ENCODE data around the gene LDLRAD3. TPM values are rescaled to one million over a fixed set of nuclear protein-coding genes. Genes with fewer than 3 reads are reported as not detected.

LDLRAD3 gene
- total RNA-seq, 1 donor from 2014 or later, result 19.6 TPM

DNA sequence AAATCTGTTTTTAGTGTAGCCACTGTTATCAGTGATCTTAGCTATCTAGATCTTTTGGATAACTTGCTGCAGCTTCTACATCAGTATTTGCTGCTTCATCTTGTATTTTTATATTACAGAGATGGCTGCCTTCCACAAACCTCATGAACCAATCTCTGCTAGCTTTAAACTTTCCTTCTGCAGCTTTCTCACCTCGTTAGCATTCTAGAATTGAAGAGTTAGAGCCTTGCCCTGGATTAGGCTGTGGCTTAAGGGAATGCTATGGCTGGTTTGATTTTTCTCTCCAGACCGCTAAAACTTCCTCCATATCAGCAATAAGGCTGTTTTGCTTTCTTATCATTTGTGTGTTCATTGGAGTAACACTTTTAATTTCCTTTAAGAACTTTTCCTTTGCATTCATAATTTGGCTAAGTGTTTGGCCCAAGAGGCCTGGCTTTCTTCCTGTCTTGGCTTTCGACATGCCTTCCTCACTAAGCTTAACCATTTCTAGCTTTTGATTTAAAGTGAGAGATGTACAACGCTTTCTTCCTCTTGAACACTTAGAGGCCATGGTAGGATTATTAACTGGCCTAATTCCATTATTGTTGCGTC lies 51.9 kb downstream of the LDLRAD3 start:
- H3K4me3 Mint-ChIP-seq (ENCODE audit: low read depth), result no peak overlapping the region
- no peak for DNase-seq (ENCODE audit: low spot score, unreplicated experiment)
- H3K27ac Mint-ChIP-seq, result no peak overlapping the region
- peaks cover 4% of the 10 kb centered on the region for H3K36me3 Mint-ChIP-seq (ENCODE audit: insufficient read depth)
- H3K9me3 Mint-ChIP-seq (ENCODE audit: low read depth), result peaks cover 13% of the 10 kb centered on the region
- peaks cover 11% of the 10 kb centered on the region for H3K4me1 Mint-ChIP-seq (ENCODE audit: low read depth)
- no peaks in the 10 kb centered on the region for H3K27me3 Mint-ChIP-seq
- TF ChIP-seq, protein P1, sequence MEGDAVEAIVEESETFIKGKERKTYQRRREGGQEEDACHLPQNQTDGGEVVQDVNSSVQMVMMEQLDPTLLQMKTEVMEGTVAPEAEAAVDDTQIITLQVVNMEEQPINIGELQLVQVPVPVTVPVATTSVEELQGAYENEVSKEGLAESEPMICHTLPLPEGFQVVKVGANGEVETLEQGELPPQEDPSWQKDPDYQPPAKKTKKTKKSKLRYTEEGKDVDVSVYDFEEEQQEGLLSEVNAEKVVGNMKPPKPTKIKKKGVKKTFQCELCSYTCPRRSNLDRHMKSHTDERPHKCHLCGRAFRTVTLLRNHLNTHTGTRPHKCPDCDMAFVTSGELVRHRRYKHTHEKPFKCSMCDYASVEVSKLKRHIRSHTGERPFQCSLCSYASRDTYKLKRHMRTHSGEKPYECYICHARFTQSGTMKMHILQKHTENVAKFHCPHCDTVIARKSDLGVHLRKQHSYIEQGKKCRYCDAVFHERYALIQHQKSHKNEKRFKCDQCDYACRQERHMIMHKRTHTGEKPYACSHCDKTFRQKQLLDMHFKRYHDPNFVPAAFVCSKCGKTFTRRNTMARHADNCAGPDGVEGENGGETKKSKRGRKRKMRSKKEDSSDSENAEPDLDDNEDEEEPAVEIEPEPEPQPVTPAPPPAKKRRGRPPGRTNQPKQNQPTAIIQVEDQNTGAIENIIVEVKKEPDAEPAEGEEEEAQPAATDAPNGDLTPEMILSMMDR (IDR thresholded peaks at IDR 0.05; ENCODE audit: unreplicated experiment), result no peak

DNA sequence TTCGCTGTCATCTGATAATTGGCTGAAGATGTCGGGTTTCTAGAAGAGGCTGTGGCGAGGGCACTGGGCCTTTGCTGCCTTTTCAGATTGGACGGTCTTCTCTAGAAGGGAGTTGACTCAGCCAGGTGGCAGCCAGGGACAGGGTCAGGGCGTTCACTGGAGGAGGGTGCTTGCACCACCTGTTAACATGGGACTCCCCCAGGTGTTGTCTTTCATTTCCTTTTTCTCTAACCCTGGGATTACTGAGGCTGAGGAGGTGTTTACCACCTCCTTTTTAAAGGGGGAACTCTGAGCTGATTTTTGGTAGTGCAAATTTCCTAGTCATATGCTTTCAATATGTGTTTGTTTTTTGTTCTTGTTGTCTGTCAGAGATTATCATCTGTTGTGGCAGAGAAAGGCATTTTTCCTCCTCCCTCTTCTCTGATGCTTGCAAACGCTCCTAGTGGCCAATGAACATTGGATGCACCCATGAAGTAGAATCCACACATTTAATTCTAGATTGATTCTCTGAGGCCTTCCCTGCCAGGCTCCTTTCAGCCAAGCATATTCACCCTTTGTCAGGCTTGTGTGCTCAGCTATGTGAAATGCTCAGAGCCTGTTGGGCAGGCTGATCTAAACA lies 54.1 kb downstream of the LDLRAD3 start:
- H3K36me3 Mint-ChIP-seq (ENCODE audit: insufficient read depth), result peaks cover 4% of the 10 kb centered on the region
- TF ChIP-seq, protein P1 (IDR thresholded peaks at IDR 0.05; ENCODE audit: unreplicated experiment), result no peak
- H3K27ac Mint-ChIP-seq, result peak overlapping the region; percentile 4
- H3K4me3 Mint-ChIP-seq (ENCODE audit: low read depth), result no peak overlapping the region
- DNase-seq (ENCODE audit: low spot score, unreplicated experiment), result no peak
- peaks cover 13% of the 10 kb centered on the region for H3K9me3 Mint-ChIP-seq (ENCODE audit: low read depth)
- peaks cover 9% of the 10 kb centered on the region for H3K4me1 Mint-ChIP-seq (ENCODE audit: low read depth)
- H3K27me3 Mint-ChIP-seq, result no peaks in the 10 kb centered on the region

- Mint-ChIP-seq H3K27me3 (no peaks in the 10 kb centered on the region), H3K9me3 (ENCODE audit: low read depth) (peaks cover 15% of the 10 kb centered on the region), H3K4me3 (ENCODE audit: low read depth) (no peak overlapping the region), H3K4me1 (ENCODE audit: low read depth) (peaks cover 9% of the 10 kb centered on the region), H3K36me3 (ENCODE audit: insufficient read depth) (peaks cover 6% of the 10 kb centered on the region), H3K27ac (peak overlapping the region; percentile 4)
- TF ChIP-seq, protein P1 (IDR thresholded peaks at IDR 0.05; ENCODE audit: unreplicated experiment), result no peak
- no peak for DNase-seq (ENCODE audit: low spot score, unreplicated experiment)
These were observed 54.8 kb downstream of the LDLRAD3 start for GRCh38 chr11:35998634-35999033.

- Mint-ChIP-seq H3K27ac (no peak overlapping the region), H3K4me3 (ENCODE audit: low read depth) (no peak overlapping the region), H3K36me3 (ENCODE audit: insufficient read depth) (peaks cover 10% of the 10 kb centered on the region), H3K9me3 (ENCODE audit: low read depth) (peaks cover 18% of the 10 kb centered on the region), H3K4me1 (ENCODE audit: low read depth) (peaks cover 9% of the 10 kb centered on the region), H3K27me3 (no peaks in the 10 kb centered on the region)
- TF ChIP-seq, protein P1 (IDR thresholded peaks at IDR 0.05; ENCODE audit: unreplicated experiment), result no peak
- no peak for DNase-seq (ENCODE audit: low spot score, unreplicated experiment)
These were observed 56.8 kb downstream of the LDLRAD3 start for GRCh38 chr11:36000616-36001190.

- DNase-seq (ENCODE audit: low spot score, unreplicated experiment), result no peak
- Mint-ChIP-seq H3K4me3 (ENCODE audit: low read depth) (no peak overlapping the region), H3K27ac (peak overlapping the region; percentile 12), H3K36me3 (ENCODE audit: insufficient read depth) (peaks cover 9% of the 10 kb centered on the region), H3K9me3 (ENCODE audit: low read depth) (peaks cover 13% of the 10 kb centered on the region), H3K4me1 (ENCODE audit: low read depth) (peaks cover 9% of the 10 kb centered on the region), H3K27me3 (no peaks in the 10 kb centered on the region)
- TF ChIP-seq, protein P1 (IDR thresholded peaks at IDR 0.05; ENCODE audit: unreplicated experiment), result no peak
These were observed 58.3 kb downstream of the LDLRAD3 start for GRCh38 chr11:36002196-36002595.

Measured in progenitor cell of endocrine pancreas (in vitro differentiated cells).